Measurements from ENCODE around the gene CYB561A3.

The CYB561A3 gene

DNA sequence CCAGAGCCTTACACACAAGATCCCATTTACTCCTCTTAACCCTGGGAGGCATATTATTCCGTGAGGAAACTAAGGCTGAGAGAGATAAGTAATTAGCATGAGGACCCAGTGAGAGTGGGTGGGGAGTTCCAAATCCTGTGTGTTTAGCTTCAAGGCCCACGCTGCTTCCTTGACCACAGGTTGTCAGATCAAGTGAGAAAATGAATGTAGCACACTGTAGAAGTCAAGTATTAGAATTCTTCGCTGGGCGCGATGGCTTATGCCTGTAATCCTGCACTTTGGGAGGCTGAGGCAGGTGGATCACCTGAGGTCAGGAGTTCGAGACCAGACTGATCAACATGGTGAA, 3.8 kb downstream of the CYB561A3 start:
- no peak overlapping the region for H3K4me3 ChIP-seq (ENCODE audit: low read length)
- no peak for DNase-seq (ENCODE audit: low read depth)
- TF ChIP-seq, protein P1, sequence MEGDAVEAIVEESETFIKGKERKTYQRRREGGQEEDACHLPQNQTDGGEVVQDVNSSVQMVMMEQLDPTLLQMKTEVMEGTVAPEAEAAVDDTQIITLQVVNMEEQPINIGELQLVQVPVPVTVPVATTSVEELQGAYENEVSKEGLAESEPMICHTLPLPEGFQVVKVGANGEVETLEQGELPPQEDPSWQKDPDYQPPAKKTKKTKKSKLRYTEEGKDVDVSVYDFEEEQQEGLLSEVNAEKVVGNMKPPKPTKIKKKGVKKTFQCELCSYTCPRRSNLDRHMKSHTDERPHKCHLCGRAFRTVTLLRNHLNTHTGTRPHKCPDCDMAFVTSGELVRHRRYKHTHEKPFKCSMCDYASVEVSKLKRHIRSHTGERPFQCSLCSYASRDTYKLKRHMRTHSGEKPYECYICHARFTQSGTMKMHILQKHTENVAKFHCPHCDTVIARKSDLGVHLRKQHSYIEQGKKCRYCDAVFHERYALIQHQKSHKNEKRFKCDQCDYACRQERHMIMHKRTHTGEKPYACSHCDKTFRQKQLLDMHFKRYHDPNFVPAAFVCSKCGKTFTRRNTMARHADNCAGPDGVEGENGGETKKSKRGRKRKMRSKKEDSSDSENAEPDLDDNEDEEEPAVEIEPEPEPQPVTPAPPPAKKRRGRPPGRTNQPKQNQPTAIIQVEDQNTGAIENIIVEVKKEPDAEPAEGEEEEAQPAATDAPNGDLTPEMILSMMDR (conservative IDR thresholded peaks at IDR 0.05; ENCODE audit: low read depth, low read length), result no peak

GRCh38 chr11:61357233-61357893, 4.3 kb downstream of the CYB561A3 start:
- DNase-seq (ENCODE audit: low read depth), result no peak
- TF ChIP-seq, protein P1 (conservative IDR thresholded peaks at IDR 0.05; ENCODE audit: low read depth, low read length), result no peak
- no peak overlapping the region for H3K4me3 ChIP-seq (ENCODE audit: low read length)

DNA sequence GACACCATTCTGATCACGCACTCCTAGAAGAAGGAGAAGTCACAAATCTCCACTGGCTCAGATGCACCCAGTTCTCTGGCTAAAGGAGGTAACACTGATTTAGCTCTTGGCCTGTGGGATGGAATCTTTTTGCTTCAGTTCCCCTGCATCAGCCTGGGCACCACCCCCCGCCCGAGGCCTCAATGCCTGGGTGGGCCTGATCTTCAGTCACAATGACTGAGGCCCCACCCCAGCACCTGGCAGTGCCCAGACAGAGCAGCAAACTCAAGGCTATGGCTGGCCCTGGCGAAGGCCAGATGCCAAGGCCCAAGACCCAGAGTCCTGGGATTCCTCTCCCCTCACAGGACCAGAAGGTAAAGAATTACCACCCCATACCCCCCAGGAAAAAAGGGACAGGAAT, 5.0 kb downstream of the CYB561A3 start:
- TF ChIP-seq, protein P1 (conservative IDR thresholded peaks at IDR 0.05; ENCODE audit: low read depth, low read length), result no peak

DNA sequence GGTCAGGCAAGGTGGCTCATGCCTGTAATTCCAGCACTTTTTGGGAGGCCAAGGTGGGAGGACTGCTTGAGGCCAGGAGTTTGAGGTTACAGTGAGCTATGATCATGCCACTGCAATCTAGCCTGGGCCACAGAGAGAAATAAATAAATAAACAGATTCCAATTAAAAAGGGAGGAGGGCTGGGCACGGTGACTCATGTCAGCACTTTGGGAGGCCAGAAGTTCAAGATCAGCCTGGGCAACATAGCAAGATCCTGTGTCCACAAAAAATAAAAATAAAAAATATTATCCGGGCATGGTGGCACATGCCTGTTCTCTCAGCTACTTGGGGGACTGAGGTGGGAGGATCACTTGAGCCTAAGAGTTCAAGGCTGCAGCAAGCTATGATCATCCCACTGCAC, 7.5 kb downstream of the CYB561A3 start:
- no peak for DNase-seq (ENCODE audit: low read depth)
- no peak overlapping the region for H3K4me3 ChIP-seq (ENCODE audit: low read length)
- TF ChIP-seq, protein P1 (conservative IDR thresholded peaks at IDR 0.05; ENCODE audit: low read depth, low read length), result no peak

More for the DNA sequence above, 5.0 kb downstream of the CYB561A3 start:
- no peak overlapping the region for H3K4me3 ChIP-seq (ENCODE audit: low read length)
- DNase-seq (ENCODE audit: low read depth), result no peak

- H3K4me3 ChIP-seq (ENCODE audit: low read length), result no peak overlapping the region
- TF ChIP-seq, protein P1 (conservative IDR thresholded peaks at IDR 0.05; ENCODE audit: low read depth, low read length), result no peak
- DNase-seq (ENCODE audit: low read depth), result no peak
These were observed 8.3 kb downstream of the CYB561A3 start for GRCh38 chr11:61353131-61354067.

DNA sequence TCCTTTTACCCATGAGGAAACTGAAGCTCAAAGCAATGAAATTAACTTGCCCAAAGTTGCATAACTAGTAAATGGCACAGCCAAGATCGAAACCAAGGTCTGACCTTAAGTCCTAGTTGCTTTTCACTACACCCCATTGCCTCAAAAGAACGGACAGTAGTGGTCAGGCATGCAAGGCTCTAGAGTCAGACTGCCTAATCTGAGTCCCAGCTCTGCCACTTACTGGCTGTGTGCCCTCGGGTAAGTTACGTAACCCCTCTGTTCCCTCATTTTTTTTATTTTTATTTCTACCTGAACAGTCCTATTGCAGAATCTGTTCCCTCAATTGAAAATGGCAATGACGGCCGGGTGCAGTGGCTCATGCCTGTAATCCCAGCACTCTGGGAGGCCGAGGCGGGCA, 9.6 kb downstream of the CYB561A3 start:
- TF ChIP-seq, protein P1 (conservative IDR thresholded peaks at IDR 0.05; ENCODE audit: low read depth, low read length), result no peak
- H3K4me3 ChIP-seq (ENCODE audit: low read length), result no peak overlapping the region
- no peak for DNase-seq (ENCODE audit: low read depth)
